Ishikawa (cell line): ENCODE data around the gene TSPEAR.
A peak's percentile ranks its signal among the peaks of the same experiment; 100 is the strongest.

Experiments used
- CEBPB ChIP-seq: IDR thresholded peaks from 2 replicates; pipeline ENCODE4 v1.6.1; 2012
- CREB1 ChIP-seq: IDR thresholded peaks from 2 replicates; pipeline ENCODE4 v1.6.1; 2012; ENCODE audit warnings: low read depth
- EGR1 ChIP-seq: IDR thresholded peaks from 2 replicates; pipeline ENCODE4 v1.6.1; 2012
- EP300 ChIP-seq: IDR thresholded peaks from 2 replicates; pipeline ENCODE4 v1.6.1; 2012; ENCODE audit warnings: borderline replicate concordance
- FOXM1 ChIP-seq: IDR thresholded peaks from 2 replicates; pipeline ENCODE4 v1.6.1; 2012; ENCODE audit warnings: low read depth, borderline replicate concordance
- NFIC ChIP-seq: IDR thresholded peaks from 2 replicates; pipeline ENCODE4 v1.6.1; 2012
- RAD21 ChIP-seq: IDR thresholded peaks from 2 replicates; pipeline ENCODE4 v1.6.1; 2012; ENCODE audit warnings: low read depth
- TAF1 ChIP-seq: IDR thresholded peaks from 2 replicates; pipeline ENCODE4 v1.6.1; 2012; ENCODE audit warnings: low read depth, mild to moderate bottlenecking
- TCF12 ChIP-seq: IDR thresholded peaks from 2 replicates; pipeline ENCODE4 v1.6.1; 2012; ENCODE audit warnings: low read depth
- TEAD4 ChIP-seq: IDR thresholded peaks from 2 replicates; pipeline ENCODE4 v1.6.1; 2012
- USF1 ChIP-seq: IDR thresholded peaks from 2 replicates; pipeline ENCODE4 v1.6.1; 2012
- YY1 ChIP-seq: IDR thresholded peaks from 2 replicates; pipeline ENCODE4 v1.6.1; 2012; ENCODE audit warnings: low read depth
- ZBTB7A ChIP-seq: IDR thresholded peaks from 2 replicates; pipeline ENCODE4 v1.6.1; 2012; ENCODE audit warnings: low read depth
- TF ChIP-seq, protein P1 (sequence below): IDR thresholded peaks from 2 replicates; pipeline ENCODE4 v1.6.1; 2012
- TF ChIP-seq, protein P2 (sequence below): IDR thresholded peaks from 2 replicates; pipeline ENCODE4 v1.6.1; 2012; ENCODE audit warnings: low read depth, mild to moderate bottlenecking

TSPEAR gene

GRCh38 chr21:44456214-44456914, 255.0 kb downstream of the TSPEAR start:
- no peak for TF ChIP-seq CEBPB
- TF ChIP-seq TEAD4, result no peak
- no peak for TF ChIP-seq ZBTB7A
- no peak for TF ChIP-seq FOXM1
- no peak for TF ChIP-seq NFIC
- no peak for TF ChIP-seq EP300
- TF ChIP-seq, protein P1, sequence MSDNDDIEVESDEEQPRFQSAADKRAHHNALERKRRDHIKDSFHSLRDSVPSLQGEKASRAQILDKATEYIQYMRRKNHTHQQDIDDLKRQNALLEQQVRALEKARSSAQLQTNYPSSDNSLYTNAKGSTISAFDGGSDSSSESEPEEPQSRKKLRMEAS, result no peak
- TF ChIP-seq, protein P2, sequence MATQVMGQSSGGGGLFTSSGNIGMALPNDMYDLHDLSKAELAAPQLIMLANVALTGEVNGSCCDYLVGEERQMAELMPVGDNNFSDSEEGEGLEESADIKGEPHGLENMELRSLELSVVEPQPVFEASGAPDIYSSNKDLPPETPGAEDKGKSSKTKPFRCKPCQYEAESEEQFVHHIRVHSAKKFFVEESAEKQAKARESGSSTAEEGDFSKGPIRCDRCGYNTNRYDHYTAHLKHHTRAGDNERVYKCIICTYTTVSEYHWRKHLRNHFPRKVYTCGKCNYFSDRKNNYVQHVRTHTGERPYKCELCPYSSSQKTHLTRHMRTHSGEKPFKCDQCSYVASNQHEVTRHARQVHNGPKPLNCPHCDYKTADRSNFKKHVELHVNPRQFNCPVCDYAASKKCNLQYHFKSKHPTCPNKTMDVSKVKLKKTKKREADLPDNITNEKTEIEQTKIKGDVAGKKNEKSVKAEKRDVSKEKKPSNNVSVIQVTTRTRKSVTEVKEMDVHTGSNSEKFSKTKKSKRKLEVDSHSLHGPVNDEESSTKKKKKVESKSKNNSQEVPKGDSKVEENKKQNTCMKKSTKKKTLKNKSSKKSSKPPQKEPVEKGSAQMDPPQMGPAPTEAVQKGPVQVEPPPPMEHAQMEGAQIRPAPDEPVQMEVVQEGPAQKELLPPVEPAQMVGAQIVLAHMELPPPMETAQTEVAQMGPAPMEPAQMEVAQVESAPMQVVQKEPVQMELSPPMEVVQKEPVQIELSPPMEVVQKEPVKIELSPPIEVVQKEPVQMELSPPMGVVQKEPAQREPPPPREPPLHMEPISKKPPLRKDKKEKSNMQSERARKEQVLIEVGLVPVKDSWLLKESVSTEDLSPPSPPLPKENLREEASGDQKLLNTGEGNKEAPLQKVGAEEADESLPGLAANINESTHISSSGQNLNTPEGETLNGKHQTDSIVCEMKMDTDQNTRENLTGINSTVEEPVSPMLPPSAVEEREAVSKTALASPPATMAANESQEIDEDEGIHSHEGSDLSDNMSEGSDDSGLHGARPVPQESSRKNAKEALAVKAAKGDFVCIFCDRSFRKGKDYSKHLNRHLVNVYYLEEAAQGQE, result no peak
- TF ChIP-seq TAF1, result no peak
- TF ChIP-seq RAD21, result no peak
- no peak for TF ChIP-seq EGR1
- no peak for TF ChIP-seq YY1
- TF ChIP-seq TCF12, result no peak
- no peak for TF ChIP-seq USF1
- TF ChIP-seq CREB1, result no peak

- peak; percentile 78 for TF ChIP-seq USF1
- TF ChIP-seq TAF1, result 0 out of 2 replicates have a peak, but pooled peaks have one; percentile 3
- TF ChIP-seq RAD21, result peak; percentile 25; the same call in 1 of the 2 replicates
- TF ChIP-seq CEBPB, result no peak
- TF ChIP-seq TCF12, result 0 out of 2 replicates have a peak, but pooled peaks have one; percentile 10
- no peak for TF ChIP-seq CREB1
- TF ChIP-seq, protein P1, result peak; percentile 88
- no peak for TF ChIP-seq NFIC
These were observed 255.7 kb downstream of the TSPEAR start for GRCh38 chr21:44455524-44456213.

DNA sequence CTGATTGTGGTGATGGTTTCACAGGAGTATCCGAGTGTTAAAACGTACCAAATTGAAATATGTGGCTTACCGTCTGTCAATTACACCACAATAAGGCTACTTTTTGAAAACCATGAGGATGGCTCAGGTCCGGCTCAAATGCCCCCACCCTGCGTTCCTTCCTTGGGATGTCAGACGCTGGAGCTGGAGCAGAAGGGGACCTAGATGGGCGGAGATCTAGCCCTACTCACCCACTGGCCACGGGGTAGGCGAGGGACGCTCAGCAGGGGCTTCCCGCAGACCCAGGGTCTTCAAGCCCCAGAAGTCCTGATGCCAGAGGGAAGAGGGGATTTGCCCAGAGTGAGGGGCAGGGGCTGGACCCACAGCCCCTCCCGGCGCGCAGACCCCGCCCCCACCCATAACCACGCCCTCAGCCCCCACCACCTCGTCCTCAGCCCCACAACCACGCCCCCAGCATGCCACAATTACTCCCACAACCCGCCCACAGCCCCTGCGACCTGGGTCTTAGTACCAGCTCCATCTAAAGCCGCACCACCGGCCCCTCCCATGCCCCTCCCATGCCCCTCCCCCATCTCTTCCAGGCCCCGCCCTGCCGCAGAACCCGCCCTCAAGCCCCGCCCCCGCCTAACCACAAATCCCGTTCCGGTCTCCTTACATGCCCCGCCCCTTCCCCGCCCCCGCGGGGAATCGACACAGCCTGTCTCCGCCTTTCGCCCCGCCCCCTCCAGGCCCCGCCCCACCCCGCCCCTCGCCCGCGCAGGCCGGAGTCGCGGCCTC, 256.4 kb downstream of the TSPEAR start, which contains the start of gene LRRC3:
LRRC3 (plus strand) TSS at position 764 of the 777 bp plus-strand sequence. CDS start 1,135 bp downstream, outside the sequence.
- TF ChIP-seq ZBTB7A (0 out of 2 replicates have a peak, but pooled peaks have one; percentile 15), TEAD4 (no peak), NFIC (no peak)
- TF ChIP-seq, protein P2, result no peak

- no peak for TF ChIP-seq NFIC
- TF ChIP-seq RAD21, result no peak
- TF ChIP-seq USF1, result no peak
- TF ChIP-seq, protein P2, result no peak
- no peak for TF ChIP-seq TEAD4
- TF ChIP-seq CREB1, result no peak
These were observed 257.3 kb downstream of the TSPEAR start for GRCh38 chr21:44454058-44454457.
